Ishikawa (cell line): ENCODE measurements around the gene CHERP.

Source experiments
- CREB1 ChIP-seq: IDR thresholded peaks from 2 replicates; pipeline ENCODE4 v1.6.1; 2012; ENCODE audit warnings: low read depth
- EGR1 ChIP-seq: IDR thresholded peaks from 2 replicates; pipeline ENCODE4 v1.6.1; 2012
- EP300 ChIP-seq: IDR thresholded peaks from 2 replicates; pipeline ENCODE4 v1.6.1; 2012; ENCODE audit warnings: borderline replicate concordance
- NFIC ChIP-seq: IDR thresholded peaks from 2 replicates; pipeline ENCODE4 v1.6.1; 2012
- REST ChIP-seq: IDR thresholded peaks from 2 replicates; pipeline ENCODE4 v1.6.1; 2012; ENCODE audit warnings: low read depth, mild to moderate bottlenecking
- TCF12 ChIP-seq: IDR thresholded peaks from 2 replicates; pipeline ENCODE4 v1.6.1; 2012; ENCODE audit warnings: low read depth
- TF ChIP-seq, protein P1 (sequence below): IDR thresholded peaks from 2 replicates; pipeline ENCODE4 v1.6.1; 2012

DNA sequence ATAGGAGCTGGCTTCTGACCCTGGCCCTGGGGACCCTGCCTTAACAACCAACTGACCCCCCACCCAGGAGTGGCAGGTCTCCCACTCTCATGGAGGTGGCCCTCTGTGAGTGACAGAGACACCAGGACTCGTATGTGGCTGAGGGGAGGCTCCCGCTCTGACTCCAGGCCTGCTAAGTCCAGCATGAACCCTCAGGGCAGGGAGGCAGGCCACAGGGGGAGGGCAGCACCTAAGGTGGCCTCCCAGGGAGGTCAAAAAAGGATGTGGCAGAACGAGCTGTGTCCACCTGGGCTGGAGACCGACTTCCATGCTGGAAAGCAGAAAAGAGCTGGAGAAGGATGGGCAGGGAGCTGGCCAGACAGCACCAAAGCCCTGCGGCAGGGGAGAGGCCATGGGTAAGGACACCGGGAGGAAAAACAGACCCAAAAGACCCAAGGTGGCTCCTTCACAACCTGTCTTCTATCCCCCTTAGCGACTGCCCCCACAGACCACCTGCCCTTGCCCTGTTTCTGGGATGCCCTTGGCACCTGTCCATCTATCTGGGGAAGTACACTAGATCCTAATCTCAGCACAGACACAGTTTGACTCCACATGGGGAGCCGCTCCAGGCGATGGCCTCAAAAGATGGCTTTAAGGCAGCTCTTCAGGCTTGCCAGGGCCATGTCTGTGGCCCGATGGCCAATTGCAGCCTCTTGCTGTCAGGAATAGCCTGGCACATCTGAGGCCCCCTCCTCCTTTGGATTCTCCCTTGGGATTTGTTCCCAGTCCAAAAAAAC, 40.4 kb upstream of the CHERP start:
- no peak for TF ChIP-seq CREB1
- no peak for TF ChIP-seq EGR1
- TF ChIP-seq, protein P1, sequence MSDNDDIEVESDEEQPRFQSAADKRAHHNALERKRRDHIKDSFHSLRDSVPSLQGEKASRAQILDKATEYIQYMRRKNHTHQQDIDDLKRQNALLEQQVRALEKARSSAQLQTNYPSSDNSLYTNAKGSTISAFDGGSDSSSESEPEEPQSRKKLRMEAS = no peak
- TF ChIP-seq TCF12 = no peak
- TF ChIP-seq EP300 = no peak
- no peak for TF ChIP-seq NFIC
- TF ChIP-seq REST = no peak
